Suppressor macrophage (primary cell): ENCODE results near the gene SLC22A3.
"Not testable (repeated sequence)": the region's sequence is repeated elsewhere in the genome, so short reads cannot be mapped to it uniquely, and the experiment has no call there.

Source experiments
- DNase-seq, 4 experiments: peaks; one replicate each; pipeline ENCODE4 v3.0.0-alpha.2; 2020 to 2022

SLC22A3 gene

GRCh38 chr6:160374836-160375560 is 26.8 kb downstream of the SLC22A3 start:
- DNase-seq: no peak

GRCh38 chr6:160375561-160375949 is 27.4 kb downstream of the SLC22A3 start:
- DNase-seq: no peak

GRCh38 chr6:160376445-160376844 is 28.3 kb downstream of the SLC22A3 start:
- DNase-seq: no peak

- no peak for DNase-seq
Observed at GRCh38 chr6:160378218-160378617, 30.0 kb downstream of the SLC22A3 start.

- DNase-seq: no peak
Observed at GRCh38 chr6:160378882-160379281, 30.7 kb downstream of the SLC22A3 start.

- DNase-seq: no peak
Observed at GRCh38 chr6:160379466-160379865, 31.3 kb downstream of the SLC22A3 start.

GRCh38 chr6:160382946-160383345 is 34.8 kb downstream of the SLC22A3 start:
- DNase-seq: no peak

GRCh38 chr6:160386869-160387530 is 38.8 kb downstream of the SLC22A3 start:
- no peak for DNase-seq

- DNase-seq: no peak
Observed at GRCh38 chr6:160387916-160388643, 39.9 kb downstream of the SLC22A3 start.

GRCh38 chr6:160388922-160389321 is 40.7 kb downstream of the SLC22A3 start:
- DNase-seq: no peak

- no peak for DNase-seq
Observed at GRCh38 chr6:160391419-160392116, 43.4 kb downstream of the SLC22A3 start.

- DNase-seq: not testable (repeated sequence)
Observed at GRCh38 chr6:160393442-160393841, 45.3 kb downstream of the SLC22A3 start.

- no peak for DNase-seq
Observed at GRCh38 chr6:160393891-160394653, 45.9 kb downstream of the SLC22A3 start.

- DNase-seq: no peak
Observed at GRCh38 chr6:160394654-160395035, 46.5 kb downstream of the SLC22A3 start.

GRCh38 chr6:160395187-160395586 is 47.0 kb downstream of the SLC22A3 start:
- DNase-seq: no peak

GRCh38 chr6:160396292-160396691 is 48.1 kb downstream of the SLC22A3 start:
- no peak for DNase-seq

- DNase-seq: no peak
Observed at GRCh38 chr6:160398674-160399271, 50.6 kb downstream of the SLC22A3 start.

GRCh38 chr6:160400446-160400845 is 52.3 kb downstream of the SLC22A3 start:
- no peak for DNase-seq

- no peak for DNase-seq
Observed at GRCh38 chr6:160408528-160408927, 60.4 kb downstream of the SLC22A3 start.

GRCh38 chr6:160412993-160413392 is 64.8 kb downstream of the SLC22A3 start:
- DNase-seq: no peak

- no peak for DNase-seq
Observed at GRCh38 chr6:160417146-160417545, 69.0 kb downstream of the SLC22A3 start.

- DNase-seq: no peak
Observed at GRCh38 chr6:160417550-160417949, 69.4 kb downstream of the SLC22A3 start.
